ENCODE data around the gene MTG2.

The MTG2 gene

GRCh38 chr20:62231292-62231691 is 48.5 kb downstream of the MTG2 start:
- Histone ChIP-seq H4K20me1 (ENCODE audit: insufficient read depth, low read length) (no peaks in the 10 kb centered on the region), H3K27me3 (replicated peaks; ENCODE audit: insufficient read depth, low read length) (peaks cover 64% of the 10 kb centered on the region), H3F3A (ENCODE audit: insufficient read depth, low read length) (no peaks in the 10 kb centered on the region), H3K9ac (ENCODE audit: low read length) (no peak overlapping the region), H3K27ac (ENCODE audit: low read length) (no peak overlapping the region), H3K79me2 (ENCODE audit: low read length) (no peaks in the 10 kb centered on the region), H3K4me1 (ENCODE audit: low read length) (no peaks in the 10 kb centered on the region), H3K36me3 (replicated peaks; ENCODE audit: insufficient read depth, low read length) (no peaks in the 10 kb centered on the region), H3K4me2 (ENCODE audit: low read depth, low read length) (no peak overlapping the region), H3K9me2 (replicated peaks; ENCODE audit: insufficient read depth, low read length) (no peaks in the 10 kb centered on the region), H3K9me3 (replicated peaks; ENCODE audit: insufficient read depth, low read length) (no peaks in the 10 kb centered on the region), H3K4me3 (ENCODE audit: low read length) (no peak overlapping the region), H2AFZ (ENCODE audit: low read length) (no peak overlapping the region)
- no peak for TF ChIP-seq EZH2 (optimal IDR thresholded peaks at IDR 0.05; ENCODE audit: low read depth, low read length)
- TF ChIP-seq EZH2phosphoT487 (IDR thresholded peaks at IDR 0.05; ENCODE audit: low read length): no peak
- no peak for TF ChIP-seq CTCF (IDR thresholded peaks at IDR 0.05; ENCODE audit: low read length)
- DNase-seq: no peak

- Histone ChIP-seq H3K9me3 (replicated peaks; ENCODE audit: insufficient read depth, low read length) (no peaks in the 10 kb centered on the region), H2AFZ (ENCODE audit: low read length) (no peak overlapping the region), H4K20me1 (ENCODE audit: insufficient read depth, low read length) (no peaks in the 10 kb centered on the region), H3K4me2 (ENCODE audit: low read depth, low read length) (no peak overlapping the region), H3K4me3 (ENCODE audit: low read length) (no peak overlapping the region), H3K36me3 (replicated peaks; ENCODE audit: insufficient read depth, low read length) (no peaks in the 10 kb centered on the region), H3K27me3 (replicated peaks; ENCODE audit: insufficient read depth, low read length) (peaks cover 56% of the 10 kb centered on the region), H3K79me2 (ENCODE audit: low read length) (no peaks in the 10 kb centered on the region), H3K27ac (ENCODE audit: low read length) (no peak overlapping the region), H3K4me1 (ENCODE audit: low read length) (no peaks in the 10 kb centered on the region), H3F3A (ENCODE audit: insufficient read depth, low read length) (no peaks in the 10 kb centered on the region), H3K9ac (ENCODE audit: low read length) (no peak overlapping the region), H3K9me2 (replicated peaks; ENCODE audit: insufficient read depth, low read length) (no peaks in the 10 kb centered on the region)
- DNase-seq: no peak
- TF ChIP-seq EZH2 (optimal IDR thresholded peaks at IDR 0.05; ENCODE audit: low read depth, low read length): no peak
- no peak for TF ChIP-seq CTCF (IDR thresholded peaks at IDR 0.05; ENCODE audit: low read length)
- TF ChIP-seq EZH2phosphoT487 (IDR thresholded peaks at IDR 0.05; ENCODE audit: low read length): no peak
Observed at GRCh38 chr20:62232194-62232593, 49.4 kb downstream of the MTG2 start.

- no peak for DNase-seq
- Histone ChIP-seq H3K27ac (ENCODE audit: low read length) (no peak overlapping the region), H4K20me1 (ENCODE audit: insufficient read depth, low read length) (no peaks in the 10 kb centered on the region), H3K4me3 (ENCODE audit: low read length) (no peak overlapping the region), H2AFZ (ENCODE audit: low read length) (no peak overlapping the region), H3F3A (ENCODE audit: insufficient read depth, low read length) (no peaks in the 10 kb centered on the region), H3K9me3 (replicated peaks; ENCODE audit: insufficient read depth, low read length) (no peaks in the 10 kb centered on the region), H3K4me2 (ENCODE audit: low read depth, low read length) (no peak overlapping the region), H3K9me2 (replicated peaks; ENCODE audit: insufficient read depth, low read length) (no peaks in the 10 kb centered on the region), H3K79me2 (ENCODE audit: low read length) (no peaks in the 10 kb centered on the region), H3K36me3 (replicated peaks; ENCODE audit: insufficient read depth, low read length) (no peaks in the 10 kb centered on the region), H3K4me1 (ENCODE audit: low read length) (peaks cover 6% of the 10 kb centered on the region; the same call in 1 of the 2 replicates), H3K9ac (ENCODE audit: low read length) (no peak overlapping the region), H3K27me3 (replicated peaks; ENCODE audit: insufficient read depth, low read length) (peaks cover 47% of the 10 kb centered on the region)
- TF ChIP-seq CTCF (IDR thresholded peaks at IDR 0.05; ENCODE audit: low read length) (no peak), EZH2 (optimal IDR thresholded peaks at IDR 0.05; ENCODE audit: low read depth, low read length) (no peak), EZH2phosphoT487 (IDR thresholded peaks at IDR 0.05; ENCODE audit: low read length) (no peak)
Observed at GRCh38 chr20:62232770-62233645, 50.2 kb downstream of the MTG2 start.

Data from MM.1S (cell line).